HG02938 (cell line): ENCODE results near the gene LRRC2.
"Not testable (repeated sequence)": the region's sequence is repeated elsewhere in the genome, so short reads cannot be mapped to it uniquely, and the experiment has no call there.

ENCODE experiments used
- ATAC-seq: cut with Tn5 transposase; IDR thresholded peaks from one replicate; pipeline ENCODE4 v1.9.1; 2021; ENCODE audit warnings: mild to moderate bottlenecking, moderate library complexity; ENCODE audit not compliant: unreplicated experiment

Gene LRRC2

GRCh38 chr3:46501702-46502101 is 64.4 kb downstream of the LRRC2 start:
- ATAC-seq: no peak

- ATAC-seq: no peak
These were observed 65.2 kb downstream of the LRRC2 start for GRCh38 chr3:46500656-46501635.

- no peak for ATAC-seq
These were observed 67.1 kb downstream of the LRRC2 start for GRCh38 chr3:46498916-46499519.

- no peak for ATAC-seq
These were observed 68.4 kb downstream of the LRRC2 start, which contains the start of gene RTP3 for GRCh38 chr3:46497556-46498265. Gene RTP3 (plus strand): TSS chr3:46497976. CDS start chr3:46498063, 87 bp downstream.

GRCh38 chr3:46496746-46497555 is 69.2 kb downstream of the LRRC2 start:
- ATAC-seq: no peak

GRCh38 chr3:46495901-46496456 is 70.1 kb downstream of the LRRC2 start:
- no peak for ATAC-seq

- not testable (repeated sequence) for ATAC-seq
These were observed 71.6 kb downstream of the LRRC2 start for GRCh38 chr3:46494491-46494890.

- ATAC-seq: no peak
These were observed 73.1 kb downstream of the LRRC2 start for GRCh38 chr3:46492890-46493547.

- no peak for ATAC-seq
These were observed 74.7 kb downstream of the LRRC2 start for GRCh38 chr3:46491089-46492070.

- no peak for ATAC-seq
These were observed 75.6 kb downstream of the LRRC2 start for GRCh38 chr3:46490338-46491084.

GRCh38 chr3:46489875-46490274 is 76.2 kb downstream of the LRRC2 start:
- ATAC-seq: no peak

- no peak for ATAC-seq
These were observed 76.7 kb downstream of the LRRC2 start for GRCh38 chr3:46489381-46489780.

- ATAC-seq: peak; percentile 80
These were observed 77.3 kb downstream of the LRRC2 start for GRCh38 chr3:46488735-46489361.

- no peak for ATAC-seq
These were observed 80.3 kb downstream of the LRRC2 start for GRCh38 chr3:46485779-46486175.

GRCh38 chr3:46484911-46485778 is 81.0 kb downstream of the LRRC2 start:
- no peak for ATAC-seq

GRCh38 chr3:46484388-46484787 is 81.7 kb downstream of the LRRC2 start:
- ATAC-seq: no peak
